Measurements from ENCODE around the gene SUPT4H1. TPM values are rescaled to one million over a fixed set of nuclear protein-coding genes. Genes with fewer than 3 reads are reported as not detected.

Gene SUPT4H1
- total and polyA plus RNA-seq, 9 of the 15 experiments (the other 6 are each of a cell fraction or from before 2014, with no cell fraction given), result 62.1 to 320 (median 117) TPM

GRCh38 chr17:58329810-58330537 is 22.0 kb downstream of the SUPT4H1 start (continued):
- TF ChIP-seq, protein P1, sequence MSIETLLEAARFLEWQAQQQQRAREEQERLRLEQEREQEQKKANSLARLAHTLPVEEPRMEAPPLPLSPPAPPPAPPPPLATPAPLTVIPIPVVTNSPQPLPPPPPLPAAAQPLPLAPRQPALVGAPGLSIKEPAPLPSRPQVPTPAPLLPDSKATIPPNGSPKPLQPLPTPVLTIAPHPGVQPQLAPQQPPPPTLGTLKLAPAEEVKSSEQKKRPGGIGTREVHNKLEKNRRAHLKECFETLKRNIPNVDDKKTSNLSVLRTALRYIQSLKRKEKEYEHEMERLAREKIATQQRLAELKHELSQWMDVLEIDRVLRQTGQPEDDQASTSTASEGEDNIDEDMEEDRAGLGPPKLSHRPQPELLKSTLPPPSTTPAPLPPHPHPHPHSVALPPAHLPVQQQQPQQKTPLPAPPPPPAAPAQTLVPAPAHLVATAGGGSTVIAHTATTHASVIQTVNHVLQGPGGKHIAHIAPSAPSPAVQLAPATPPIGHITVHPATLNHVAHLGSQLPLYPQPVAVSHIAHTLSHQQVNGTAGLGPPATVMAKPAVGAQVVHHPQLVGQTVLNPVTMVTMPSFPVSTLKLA (conservative IDR thresholded peaks at IDR 0.05), result peak; percentile 15 to 35; a peak in 2 of 4 replicates
- TF ChIP-seq YY1 (IDR thresholded peaks at IDR 0.05; ENCODE audit: borderline replicate concordance in 1 of 3, control insufficient read depth in 1 of 3, extremely low read depth in 1 of 3, insufficient read depth in 3 of 3, insufficient read length in 1 of 3, insufficient replicate concordance in 2 of 3, low read depth in 1 of 3, low read length in 2 of 3) (peak in 1 of 3 experiments; percentile 5), SIN3A (IDR thresholded peaks at IDR 0.05; ENCODE audit: borderline replicate concordance in 2 of 2, control insufficient read depth in 1 of 2, low read depth in 2 of 2, low read length in 2 of 2) (peak in 1 of 2 experiments; percentile 39; a peak in 2 of 4 replicates), STAT5A (IDR thresholded peaks at IDR 0.05; ENCODE audit: borderline replicate concordance, low read length) (peak; percentile 72), ZNF184 (CRISPR knock-in tag; IDR thresholded peaks at IDR 0.05) (no peak), NFIC (IDR thresholded peaks at IDR 0.05) (peak; percentile 37; the same call in 1 of the 2 replicates), ZNF24 (IDR thresholded peaks at IDR 0.05) (0 out of 2 replicates have a peak, but pooled peaks have one; percentile 3), RNF2 (IDR thresholded peaks at IDR 0.05) (peak; percentile 44; the same call in 1 of the 2 replicates), MXI1 (IDR thresholded peaks at IDR 0.05; ENCODE audit: low read depth, low read length) (peak; percentile 59), ELF4 (CRISPR knock-in tag; IDR thresholded peaks at IDR 0.05) (peak; percentile 26), GATAD2B (IDR thresholded peaks at IDR 0.05; ENCODE audit: borderline replicate concordance) (peak; percentile 80), TEAD1 (CRISPR knock-in tag; IDR thresholded peaks at IDR 0.05) (peak in 1 of 2 experiments; percentile 75; a peak in 2 of 4 replicates)
